ENCODE data around the gene MREG.

The MREG gene, protein sequence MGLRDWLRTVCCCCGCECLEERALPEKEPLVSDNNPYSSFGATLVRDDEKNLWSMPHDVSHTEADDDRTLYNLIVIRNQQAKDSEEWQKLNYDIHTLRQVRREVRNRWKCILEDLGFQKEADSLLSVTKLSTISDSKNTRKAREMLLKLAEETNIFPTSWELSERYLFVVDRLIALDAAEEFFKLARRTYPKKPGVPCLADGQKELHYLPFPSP

DNA sequence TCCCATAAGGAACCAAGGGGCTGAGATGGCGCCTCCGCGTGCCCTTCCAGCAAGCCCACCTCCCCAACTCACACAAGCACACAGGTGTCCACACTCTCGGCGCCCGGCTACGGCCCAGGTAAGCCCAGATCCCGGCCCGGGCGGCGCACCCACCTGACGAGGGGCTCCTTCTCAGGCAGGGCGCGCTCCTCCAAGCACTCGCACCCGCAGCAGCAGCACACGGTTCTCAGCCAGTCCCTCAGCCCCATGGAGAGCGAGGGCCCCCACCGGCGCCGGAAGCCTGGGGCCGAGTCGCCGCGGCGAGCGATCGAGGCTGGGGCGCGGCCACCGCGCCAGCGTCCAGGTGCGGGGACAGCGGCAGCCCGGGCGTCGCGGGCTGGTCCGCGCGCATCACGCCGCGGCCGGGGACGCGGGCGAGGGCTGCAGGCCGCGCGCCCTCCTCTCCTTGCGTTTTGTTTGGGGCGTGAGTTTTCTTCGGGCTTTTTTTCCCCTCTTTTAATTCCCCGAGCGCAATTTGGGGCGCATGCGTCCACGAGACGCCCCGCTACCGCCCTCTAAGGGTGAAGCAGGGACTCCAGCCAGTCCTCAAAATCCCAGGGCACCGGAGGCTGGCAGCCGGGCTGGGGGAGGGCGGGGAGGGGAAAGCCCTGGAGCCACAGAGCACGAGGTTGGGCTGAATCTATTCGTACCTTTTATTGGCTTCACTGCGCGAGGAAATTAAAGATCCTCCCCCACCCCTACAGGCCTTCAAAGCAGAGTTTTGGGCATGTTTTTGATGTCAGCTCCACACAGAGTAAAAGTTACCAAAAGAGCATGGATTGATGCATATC is at the start of gene MREG:
MREG (minus strand) TSS at position 472 of the 830 bp plus-strand sequence; CDS start at position 248, 224 bp downstream.
- peak; percentile 40 to 90 (median 79) for DNase-seq
- intact Hi-C loops (cut with DNase I) = no loop called here

DNA sequence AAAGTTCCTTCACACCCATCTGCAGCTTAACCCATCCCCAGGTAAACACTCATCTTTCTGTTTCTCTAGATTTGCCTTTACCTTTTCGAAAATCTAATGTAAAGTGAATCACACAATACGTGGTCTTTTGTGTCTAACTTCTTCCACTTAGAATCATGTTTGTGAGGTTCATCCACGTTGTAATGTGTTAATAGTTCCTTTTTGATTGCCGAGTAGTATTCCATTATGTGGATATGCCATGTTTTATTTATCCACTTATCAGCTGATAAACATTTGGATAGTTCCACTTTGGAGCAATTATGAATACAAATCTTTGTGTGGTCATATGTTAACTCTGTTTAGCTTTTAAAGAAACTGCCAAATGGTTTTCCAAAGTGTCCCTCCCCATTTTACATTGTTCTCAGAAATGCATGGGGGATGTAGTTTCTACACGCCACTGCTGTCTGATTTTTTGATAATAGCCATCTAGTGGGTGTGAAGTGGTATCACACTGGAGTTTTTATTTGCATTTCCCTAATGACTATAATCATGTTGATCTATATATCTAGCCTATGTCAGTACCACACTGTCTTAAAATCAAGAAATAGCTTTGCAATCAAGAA is 46.0 kb upstream of the MREG start:
- intact Hi-C loops (cut with DNase I) = no loop called here
- DNase-seq = no peak

DNA sequence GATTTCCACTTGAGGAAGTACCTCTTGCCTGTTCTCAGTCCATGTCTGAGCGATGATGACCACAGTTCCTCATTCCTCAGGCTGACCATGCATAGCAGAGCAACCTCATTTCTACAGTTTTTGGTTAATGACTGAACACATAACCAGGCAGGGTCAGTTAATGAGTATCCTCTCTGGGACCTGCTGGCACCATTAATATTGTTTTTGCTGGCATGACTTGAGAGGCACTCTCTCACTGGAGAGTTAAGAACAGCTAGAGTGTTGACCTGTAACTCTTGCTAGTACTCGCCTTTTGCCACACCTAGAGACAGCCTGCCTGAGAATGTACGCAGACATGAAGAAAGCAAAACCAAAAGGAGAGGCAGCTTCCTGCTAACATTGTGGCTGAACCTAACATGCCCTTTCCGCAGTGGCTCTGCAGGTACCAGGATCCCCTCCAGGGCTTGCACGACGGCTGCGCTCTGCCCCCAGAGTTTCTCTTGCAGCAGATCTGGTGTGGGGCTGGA is 44.4 kb upstream of the MREG start:
- DNase-seq = no peak
- intact Hi-C loops (cut with DNase I) = no loop called here

DNA sequence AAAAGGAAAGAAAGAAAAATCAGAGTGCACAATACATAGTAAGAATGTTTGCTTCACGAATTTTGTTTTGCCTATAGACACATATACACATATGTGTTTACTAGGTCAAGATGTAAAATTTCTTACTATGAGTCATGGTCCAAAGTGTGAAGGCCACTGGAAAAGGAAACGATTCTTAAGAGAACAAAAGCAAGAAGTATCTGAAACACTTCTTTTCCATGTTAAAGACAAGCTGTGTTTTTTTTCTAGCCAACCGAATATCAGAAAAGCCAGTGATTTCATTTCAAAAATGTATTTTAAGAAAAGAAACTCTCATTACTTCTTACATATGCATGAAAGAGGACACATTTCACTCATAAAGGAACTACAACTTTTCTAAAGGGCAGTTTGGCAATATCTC is 43.4 kb upstream of the MREG start:
- no peak for DNase-seq
- intact Hi-C loops (cut with DNase I) = no loop called here

DNA sequence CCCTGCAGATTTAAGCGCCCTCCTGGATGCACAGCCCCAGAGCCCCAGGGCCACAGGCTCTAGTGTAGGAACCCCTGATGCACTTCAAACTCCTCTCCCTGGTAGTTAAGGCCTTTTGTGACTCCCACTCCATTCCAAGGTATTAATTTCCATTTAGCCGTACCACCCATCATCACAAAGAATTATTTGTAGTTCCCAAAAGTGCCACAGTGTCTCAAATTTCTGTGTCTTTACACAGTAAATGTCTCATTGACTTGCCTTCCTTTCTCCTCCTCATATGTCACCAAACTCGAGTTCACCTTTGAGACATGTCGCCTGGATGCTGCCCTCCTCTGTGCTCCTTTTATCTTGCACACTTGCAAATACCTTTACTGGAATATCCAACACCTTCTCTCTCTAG is 42.3 kb upstream of the MREG start:
- no peak for DNase-seq
- intact Hi-C loops (cut with DNase I) = no loop called here

DNA sequence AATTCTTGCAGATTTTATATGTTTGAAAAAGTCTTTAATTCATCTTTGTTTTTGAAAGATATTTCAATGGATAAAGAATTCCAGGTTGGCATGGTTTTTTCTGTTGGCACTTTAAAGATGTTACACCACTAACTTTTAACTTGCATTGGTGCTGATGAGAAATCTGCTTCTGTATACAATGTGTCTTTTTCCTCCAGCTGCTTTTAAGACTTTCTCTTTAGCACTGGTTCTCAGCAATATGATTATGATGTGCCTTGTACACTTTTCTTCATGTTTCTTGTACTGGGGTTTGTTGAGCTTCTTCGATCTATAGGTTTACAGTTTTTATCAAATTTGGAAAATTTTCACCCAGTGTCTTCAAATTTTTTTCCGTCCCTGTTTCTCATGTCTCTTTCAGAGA is 39.1 kb upstream of the MREG start:
- no peak for DNase-seq
- intact Hi-C loops (cut with DNase I) = no loop called here

DNA sequence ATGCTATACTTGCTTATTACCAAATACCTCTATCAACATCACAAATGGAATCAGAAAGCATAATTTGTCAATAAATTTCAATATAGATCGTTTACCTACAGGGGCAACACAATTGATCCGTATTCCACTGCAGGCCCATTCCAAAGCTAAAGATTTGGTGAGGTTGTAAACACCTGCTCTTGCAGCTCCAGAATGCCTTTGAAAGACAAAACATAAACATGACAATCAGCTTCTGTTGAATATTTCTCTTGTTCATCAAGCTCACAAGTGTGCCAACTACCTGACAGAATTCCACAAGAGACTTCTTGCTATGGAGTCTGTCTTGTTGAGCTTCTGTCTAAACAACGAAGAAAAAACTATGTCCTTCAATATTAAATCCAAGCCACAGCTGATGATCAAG is 38.0 kb upstream of the MREG start:
- intact Hi-C loops (cut with DNase I) = no loop called here
- no peak for DNase-seq

DNA sequence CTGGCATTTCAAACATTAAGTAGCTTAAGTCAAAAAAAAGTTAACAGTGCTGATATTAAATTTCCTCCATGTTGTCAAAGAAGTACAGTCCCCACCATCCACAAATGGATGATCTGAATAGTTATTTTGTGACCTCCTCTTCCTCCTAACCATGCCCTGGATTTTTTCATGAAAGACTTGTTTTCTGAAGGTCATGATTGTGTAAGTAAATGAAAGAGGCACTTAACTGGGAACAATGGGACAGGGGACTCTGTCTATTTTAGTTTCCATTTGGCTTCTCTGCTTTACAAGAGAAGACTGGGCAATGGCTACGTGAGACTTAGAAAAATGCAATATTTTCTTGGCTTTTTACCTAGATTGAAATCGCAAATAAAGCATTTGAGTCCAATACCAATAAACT is 36.1 kb upstream of the MREG start:
- no peak for DNase-seq
- intact Hi-C loops (cut with DNase I) = no loop called here

DNA sequence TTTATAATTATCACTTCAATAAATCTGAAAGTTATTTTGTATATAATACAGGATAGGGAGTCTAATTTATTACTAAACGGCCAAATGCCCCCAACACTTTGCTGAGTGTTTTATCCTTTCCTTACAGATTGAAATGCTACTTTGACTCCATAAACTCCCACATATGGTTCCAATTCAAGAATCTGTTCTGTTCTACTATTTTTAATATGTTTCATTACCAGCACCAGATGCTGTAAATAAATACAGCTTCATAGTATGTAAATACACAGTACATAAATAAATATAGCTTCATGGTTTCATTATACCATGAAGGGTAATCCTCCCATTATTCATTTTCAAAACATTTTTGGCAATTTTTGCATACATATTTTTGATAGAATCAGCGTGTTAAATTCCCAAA is 34.0 kb upstream of the MREG start:
- intact Hi-C loops (cut with DNase I) = no loop called here
- no peak for DNase-seq

DNA sequence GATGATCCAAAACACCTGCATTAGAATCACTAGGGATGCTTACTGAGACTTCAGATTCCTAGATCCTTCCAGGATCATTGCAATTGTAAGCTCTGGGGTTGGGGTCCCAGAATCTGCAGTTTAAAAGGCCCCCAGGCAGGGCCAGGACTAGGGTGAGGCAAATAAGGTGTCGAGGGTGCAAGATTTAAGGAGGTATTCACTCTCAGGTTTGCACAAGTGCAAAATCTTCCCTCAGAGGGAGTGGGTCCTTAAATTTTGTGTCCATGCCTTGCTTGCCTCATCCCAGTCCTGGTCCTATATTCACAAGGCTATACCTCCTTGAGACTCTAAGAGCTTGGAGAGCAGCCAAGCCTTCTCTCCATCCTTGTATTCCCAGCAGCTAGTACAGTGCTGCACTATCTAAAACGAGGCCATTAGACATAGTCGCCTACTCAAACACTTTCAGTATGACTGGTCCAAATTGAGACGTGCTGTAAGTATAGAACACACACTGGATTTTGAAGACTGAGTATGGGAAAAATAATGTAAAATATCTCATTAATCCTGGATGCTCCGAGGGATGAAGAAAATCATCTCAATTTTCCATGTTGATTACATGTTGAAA is 31.6 kb upstream of the MREG start:
- DNase-seq = peak in 1 of 42 donors; percentile 7
- intact Hi-C loops (cut with DNase I) = no loop called here

DNA sequence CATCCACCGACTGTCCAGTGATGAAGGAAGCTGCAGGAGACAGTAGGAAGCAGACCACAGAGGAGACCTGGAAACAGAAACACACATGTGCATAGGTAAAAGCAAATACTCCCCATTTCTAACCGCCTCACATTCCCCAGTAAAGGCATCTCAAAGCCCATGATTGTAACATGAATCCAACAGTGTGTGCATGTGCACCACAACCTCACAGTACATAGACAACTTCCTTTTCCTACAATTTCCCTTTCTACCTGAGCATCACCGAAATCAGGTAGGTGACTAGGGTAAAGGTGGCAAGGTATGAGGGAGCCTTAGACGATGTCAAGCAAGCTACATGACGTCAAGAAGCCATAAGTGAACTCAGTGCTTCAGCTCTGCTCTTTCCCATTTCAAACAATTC is 30.6 kb upstream of the MREG start:
- intact Hi-C loops (cut with DNase I) = no loop called here
- no peak for DNase-seq

DNA sequence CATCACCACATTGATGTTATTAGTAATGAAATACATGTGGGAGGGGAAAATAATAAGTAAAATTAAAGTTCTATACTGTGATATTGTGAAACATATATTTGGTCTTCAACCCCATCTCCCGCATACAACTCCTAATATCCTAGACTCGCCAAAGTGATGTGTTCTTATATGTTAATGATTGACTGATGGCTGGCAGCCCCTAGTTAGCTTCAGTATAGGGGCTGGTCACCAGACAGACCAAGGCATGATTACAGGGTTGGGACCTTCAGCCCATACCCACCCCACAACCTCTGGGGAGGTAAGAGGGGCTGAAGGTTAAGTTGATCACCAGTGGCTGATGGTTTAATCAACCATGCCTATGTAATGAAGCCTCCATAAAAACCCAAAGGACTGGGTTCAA is 28.1 kb upstream of the MREG start:
- intact Hi-C loops (cut with DNase I) = no loop called here
- DNase-seq = no peak

DNA sequence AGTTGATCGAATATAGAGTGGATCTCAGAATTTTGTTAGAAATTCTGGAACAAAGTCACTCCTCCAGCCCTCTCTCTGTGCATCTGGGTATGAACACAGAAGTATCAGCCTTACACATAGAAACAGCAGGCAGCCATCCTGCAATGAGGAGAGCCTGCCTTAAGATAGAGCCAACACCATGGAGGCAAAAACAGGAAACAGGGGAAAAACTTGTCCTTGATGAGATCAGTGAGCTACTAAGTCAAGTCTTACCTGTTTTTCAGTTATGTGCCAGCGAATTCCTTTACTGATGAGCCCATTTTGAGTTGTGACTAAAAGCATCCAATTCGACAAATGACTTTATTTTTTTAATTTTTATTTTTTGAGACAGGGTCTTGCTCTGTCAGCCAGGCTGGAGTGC is 26.6 kb upstream of the MREG start:
- no peak for DNase-seq
- intact Hi-C loops (cut with DNase I) = no loop called here

DNA sequence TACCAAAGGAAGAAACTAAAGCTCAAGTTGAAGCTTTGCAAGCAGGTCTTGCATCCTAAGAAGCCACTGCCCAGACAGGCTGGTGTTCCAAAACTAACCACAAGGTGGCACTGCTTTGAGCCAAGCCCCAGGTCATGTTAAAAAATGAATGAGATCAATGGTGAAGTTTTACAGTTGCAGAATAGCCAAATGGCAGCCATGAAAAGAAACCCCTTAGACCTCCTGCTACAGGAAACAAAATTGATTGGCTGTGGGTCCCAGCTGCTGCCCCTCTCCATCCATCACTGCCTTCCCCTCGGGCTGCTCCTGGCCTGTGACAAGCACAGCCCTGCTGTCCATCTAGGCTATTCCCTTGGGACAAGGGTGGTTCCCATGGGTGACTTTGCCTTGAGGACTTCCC is 20.7 kb upstream of the MREG start:
- intact Hi-C loops (cut with DNase I) = no loop called here
- peak in 41 of 42 donors; percentile 50 to 92 (median 80) for DNase-seq

DNA sequence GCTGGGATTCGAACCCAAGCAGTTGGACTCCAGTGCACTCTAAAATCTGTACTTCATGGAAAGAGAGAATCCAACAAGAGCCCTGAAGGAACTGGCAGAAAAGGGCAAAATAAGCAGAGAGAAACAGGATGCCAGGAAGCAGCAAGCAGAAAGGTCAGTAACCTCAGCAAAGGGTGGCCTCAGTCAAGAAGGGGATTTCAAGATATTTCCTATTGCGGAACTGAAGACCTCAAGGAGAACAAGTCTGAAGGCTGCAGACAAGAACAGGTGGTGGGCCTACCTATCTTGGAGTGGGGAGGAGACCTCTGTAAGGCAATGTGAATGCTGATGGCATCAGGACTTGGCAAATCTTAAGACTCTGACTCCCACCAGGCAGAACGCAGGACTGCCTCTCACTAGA is 20.1 kb upstream of the MREG start:
- no peak for DNase-seq
- intact Hi-C loops (cut with DNase I) = no loop called here

DNA sequence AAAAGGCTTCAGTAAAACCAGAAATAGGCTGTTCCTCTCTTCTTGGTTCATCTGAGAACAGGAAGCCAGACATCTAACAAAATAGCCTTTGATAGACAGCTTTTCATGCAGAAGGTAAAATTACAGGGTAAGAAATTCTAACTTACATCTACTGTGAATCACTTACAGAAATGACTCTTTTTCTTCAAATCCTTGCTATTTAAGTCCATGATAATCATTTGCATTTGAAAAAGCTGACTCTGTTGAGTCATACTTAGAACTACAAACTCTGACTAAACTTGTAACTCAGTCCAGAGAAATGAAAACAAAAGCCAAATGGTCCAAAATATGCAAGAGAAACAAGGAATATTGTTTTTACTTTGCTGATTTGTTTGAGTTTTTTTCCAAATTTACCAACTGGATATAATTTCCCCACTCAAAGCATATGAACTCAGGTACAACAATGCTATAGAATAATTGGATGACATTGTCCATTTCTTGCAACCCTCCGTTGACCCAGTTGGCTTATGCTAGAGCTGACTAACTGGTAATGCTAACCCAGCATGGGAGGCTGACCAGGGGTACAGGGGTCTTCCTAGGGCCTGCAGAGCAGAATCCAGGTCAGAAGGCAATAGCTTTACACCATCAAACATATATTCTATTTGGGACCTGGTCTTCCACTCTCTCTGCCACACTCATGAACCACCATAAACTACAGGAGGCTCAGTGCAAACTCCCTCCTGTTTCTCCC is 18.8 kb upstream of the MREG start:
- intact Hi-C loops (cut with DNase I) = no loop called here
- DNase-seq = no peak

DNA sequence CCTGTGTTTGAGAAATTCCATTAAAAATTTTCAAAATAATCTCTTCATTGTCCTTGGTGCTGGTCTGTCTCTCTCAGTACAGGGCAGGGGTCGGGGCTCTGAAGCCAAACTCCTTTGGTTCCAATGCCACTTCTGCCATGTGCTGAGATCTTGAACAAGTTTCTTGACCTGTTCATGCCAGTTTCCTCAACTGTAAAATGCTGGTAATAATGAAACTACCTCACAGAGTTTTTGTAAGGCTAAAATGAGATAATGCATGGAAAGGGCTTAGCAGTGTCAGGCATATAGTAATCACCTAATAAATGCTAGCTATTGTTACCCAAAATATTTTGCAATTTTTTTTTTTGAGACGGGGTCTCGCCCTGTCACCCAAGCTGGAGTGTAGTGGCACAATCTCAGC is 16.9 kb upstream of the MREG start:
- DNase-seq = no peak
- intact Hi-C loops (cut with DNase I) = no loop called here

DNA sequence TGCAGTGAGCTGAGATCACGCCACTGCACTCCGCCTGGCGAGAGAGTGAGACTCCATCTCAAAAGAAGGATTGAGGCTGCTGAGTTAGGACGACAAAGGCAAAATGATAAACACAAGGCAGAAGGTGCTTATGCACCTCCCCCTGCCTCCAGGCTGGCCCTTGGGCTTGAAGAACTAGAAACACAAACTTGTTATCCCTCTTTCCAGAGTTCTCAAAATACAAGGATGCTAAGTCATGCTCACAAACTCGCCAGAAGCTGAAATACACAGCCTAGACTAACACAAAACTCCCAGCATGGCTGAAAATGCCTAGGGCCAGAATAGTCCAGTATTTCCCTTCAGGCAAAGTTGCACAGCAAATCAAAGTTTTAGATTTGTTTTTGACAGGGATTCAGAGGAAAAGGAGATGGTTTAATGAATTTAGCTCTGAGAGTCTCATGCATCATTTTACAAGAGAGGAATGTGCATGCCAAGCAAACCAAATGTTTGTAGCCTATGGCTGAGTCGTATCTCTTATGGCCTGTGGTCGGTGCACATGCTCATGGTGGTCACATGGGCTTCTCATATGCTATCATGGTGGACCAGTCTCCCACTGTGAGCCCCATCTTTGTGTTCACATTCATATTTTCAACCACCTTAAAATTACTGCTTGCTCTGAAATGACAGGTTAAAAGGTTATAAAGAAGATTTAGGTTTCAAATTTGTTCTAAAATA is 16.2 kb upstream of the MREG start:
- DNase-seq = no peak
- intact Hi-C loops (cut with DNase I) = no loop called here

Measured in head of caudate nucleus (tissue), 42 donors.